ENCODE results near the gene ORM2.

DNA sequence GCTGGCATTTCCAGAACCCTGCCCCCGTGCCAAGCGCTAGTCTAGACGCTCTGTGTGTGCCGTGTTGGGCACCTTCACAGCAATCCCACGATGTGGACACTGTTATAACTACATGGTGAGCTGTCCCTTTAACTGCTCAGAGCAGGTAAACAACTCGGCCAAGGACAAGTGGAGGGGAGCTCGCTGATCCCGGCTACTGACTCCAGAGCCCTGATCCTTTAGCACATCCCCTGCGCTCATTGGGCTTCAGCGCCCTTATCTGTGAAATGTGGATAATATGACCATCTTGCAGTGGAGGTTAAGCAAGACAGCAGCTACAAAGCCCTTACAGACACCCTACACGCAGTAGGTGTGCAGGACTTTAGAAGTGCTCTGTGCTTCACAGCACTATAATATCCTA, 16.5 kb downstream of the ORM2 start:
- no peak for TF ChIP-seq CTCF (IDR thresholded peaks at IDR 0.05; ENCODE audit: insufficient read depth, low read depth, low read length)
- no peak for TF ChIP-seq EZH2 (IDR thresholded peaks at IDR 0.05; ENCODE audit: insufficient read depth, low read length)

All from astrocyte (in vitro differentiated cells and primary cell).